H1 (cell line): ENCODE data around the gene ZBTB46. TPM values are rescaled to one million over a fixed set of nuclear protein-coding genes. Genes with fewer than 3 reads are reported as not detected.

ENCODE experiments used
- CTCF ChIA-PET: fragments of 300-600 bp; sonication (Branson Sonifier 250); formaldehyde crosslinking; loops from one replicate; lab custom pipeline; 2021; ENCODE audit not compliant: partially characterized antibody; lab: Charles Lee
- POLR2A ChIA-PET: fragments of 300-600 bp; sonication (Branson Sonifier 250); formaldehyde crosslinking; loops from one replicate; lab custom pipeline; 2021; ENCODE audit warnings: inconsistent platforms; ENCODE audit not compliant: partially characterized antibody; lab: Charles Lee
- DNase-seq, 2 experiments: peaks; one replicate each; pipeline versions ENCODE4 v3.0.0 to v3.0.0-alpha.2; 2010 to 2022; ENCODE audit warnings: low spot score in 2 of 2, low read depth in 1 of 2, mixed read lengths in 1 of 2
- FAIRE-seq: peaks from 2 replicates; lab custom pipeline; 2011; peaks lifted over from hg19 to GRCh38; lab: Jason Lieb, UNC
- H2AFZ ChIP-seq: 2 replicates; pipeline ENCODE4 v1.8.1; 2012; ENCODE audit warnings: low read length, inconsistent platforms
- H2AK5ac ChIP-seq: 2 replicates; pipeline ENCODE4 v1.6.1; 2013; ENCODE audit warnings: low read depth, low read length
- H2BK120ac ChIP-seq: replicated peaks from 2 replicates; pipeline ENCODE3; 2013; ENCODE audit warnings: low read depth, low read length, inconsistent platforms
- H2BK12ac ChIP-seq: 2 replicates; pipeline ENCODE4 v1.6.1; 2013; ENCODE audit warnings: low read depth, low read length
- H2BK15ac ChIP-seq: 2 replicates; pipeline ENCODE4 v1.6.1; 2013; ENCODE audit warnings: low read length
- H2BK20ac ChIP-seq: 2 replicates; pipeline ENCODE4 v1.6.1; 2013; ENCODE audit warnings: low read length
- H2BK5ac ChIP-seq: 2 replicates; pipeline ENCODE4 v1.6.1; 2013; ENCODE audit warnings: low read depth, low read length
- H3K14ac ChIP-seq: 2 replicates; pipeline ENCODE4 v1.6.1; 2013; ENCODE audit warnings: inconsistent platforms; ENCODE audit not compliant: insufficient read length
- H3K18ac ChIP-seq: 2 replicates; pipeline ENCODE4 v1.6.1; 2013; ENCODE audit warnings: low read length; ENCODE audit errors: extremely low read depth
- H3K23ac ChIP-seq: 2 replicates; pipeline ENCODE4 v1.6.1; 2013; ENCODE audit warnings: inconsistent platforms; ENCODE audit not compliant: insufficient read length
- H3K23me2 ChIP-seq: 2 replicates; pipeline ENCODE4 v1.6.1; 2013; ENCODE audit warnings: low read depth, low read length
- H3K27ac ChIP-seq: 2 replicates; pipeline ENCODE4 v1.6.1; 2011; ENCODE audit warnings: low read depth, low read length, inconsistent platforms
- H3K27me3 ChIP-seq, 4 experiments: replicated peaks in 1 of 4; 1 replicate in 1 of 4; 2 replicates in 3 of 4; pipeline versions ENCODE4 v1.6.1 to v1.8.1; 2011 to 2013; ENCODE audit warnings: low read length in 3 of 4, mild to moderate bottlenecking in 3 of 4, inconsistent platforms in 2 of 4, mixed read lengths in 2 of 4, moderate library complexity in 1 of 4; ENCODE audit not compliant: control insufficient read depth in 3 of 4, insufficient read depth in 3 of 4; ENCODE audit errors: extremely low read depth in 1 of 4
- H3K36me3 ChIP-seq, 4 experiments: 2 replicates each; pipeline versions ENCODE4 v1.6.1 to v1.8.1; 2011 to 2013; ENCODE audit warnings: mild to moderate bottlenecking in 4 of 4, low read length in 3 of 4, moderate library complexity in 2 of 4, control low read depth in 1 of 4, inconsistent platforms in 1 of 4; ENCODE audit not compliant: insufficient read depth in 4 of 4, control insufficient read depth in 2 of 4
- H3K4ac ChIP-seq: replicated peaks from 2 replicates; pipeline ENCODE3; 2013; ENCODE audit warnings: low read length, low read depth, mixed read lengths, inconsistent platforms; ENCODE audit not compliant: insufficient read length
- H3K4me1 ChIP-seq, 4 experiments: replicated peaks in 1 of 4; 1 replicate in 1 of 4; 2 replicates in 3 of 4; pipeline versions ENCODE4 v1.6.1 to v1.8.1; 2011 to 2013; ENCODE audit warnings: low read length in 3 of 4, inconsistent platforms in 2 of 4, mixed read lengths in 1 of 4; ENCODE audit not compliant: insufficient read depth in 4 of 4, control insufficient read depth in 3 of 4
- H3K4me2 ChIP-seq, 2 experiments: 2 replicates each; pipeline versions ENCODE4 v1.6.1 to v1.8.1; 2011 to 2013; ENCODE audit warnings: low read depth in 2 of 2, low read length in 2 of 2, control low read depth in 1 of 2, inconsistent platforms in 1 of 2, mild to moderate bottlenecking in 1 of 2; ENCODE audit not compliant: insufficient read depth in 1 of 2
- H3K4me3 ChIP-seq, 4 experiments: fragments of 200-600, 300-600 bp in 1 of 4; sonication (generic), shearing (Covaris generic), sonication (Bioruptor Twin) in 1 of 4; 2 replicates each; pipeline versions ENCODE4 v1.5.1 to v1.8.1; 2011 to 2016; ENCODE audit warnings: low read length in 4 of 4, low read depth in 3 of 4, control low read depth in 2 of 4, inconsistent platforms in 2 of 4, mild to moderate bottlenecking in 2 of 4, mixed read lengths in 1 of 4, moderate library complexity in 1 of 4; ENCODE audit not compliant: insufficient read depth in 2 of 4; ENCODE audit errors: extremely low read depth in 1 of 4
- H3K56ac ChIP-seq: replicated peaks from 2 replicates; pipeline ENCODE3; 2013; ENCODE audit warnings: low read depth, mild to moderate bottlenecking, mixed read lengths, low read length, inconsistent platforms; ENCODE audit not compliant: insufficient read length
- H3K79me1 ChIP-seq: 2 replicates; pipeline ENCODE4 v1.6.1; 2013; ENCODE audit warnings: low read depth, low read length, control low read depth
- H3K79me2 ChIP-seq, 2 experiments: 2 replicates each; pipeline versions ENCODE4 v1.6.1 to v1.8.1; 2012 to 2013; ENCODE audit warnings: low read length in 2 of 2, mild to moderate bottlenecking in 2 of 2, inconsistent platforms in 1 of 2; ENCODE audit not compliant: insufficient read depth in 2 of 2, control insufficient read depth in 1 of 2
- H3K9ac ChIP-seq, 4 experiments: replicated peaks in 1 of 4; 1 replicate in 1 of 4; 2 replicates in 3 of 4; pipeline versions ENCODE4 v1.6.1 to v1.8.1; 2011 to 2013; ENCODE audit warnings: low read depth in 3 of 4, low read length in 3 of 4, control low read depth in 2 of 4, mild to moderate bottlenecking in 2 of 4, moderate library complexity in 2 of 4, inconsistent platforms in 1 of 4; ENCODE audit errors: extremely low read depth in 1 of 4
- H3K9me3 ChIP-seq, 2 experiments: 2 replicates each; pipeline versions ENCODE4 v1.6.1 to v1.8.1; 2012 to 2013; ENCODE audit warnings: mild to moderate bottlenecking in 2 of 2, moderate library complexity in 2 of 2, control low read depth in 1 of 2, inconsistent platforms in 1 of 2, low read depth in 1 of 2, low read length in 1 of 2, mixed read lengths in 1 of 2; ENCODE audit not compliant: insufficient read depth in 2 of 2
- H4K20me1 ChIP-seq, 2 experiments: replicated peaks in 1 of 2; 2 replicates each; pipeline versions ENCODE3 to v1.8.1; 2011 to 2013; ENCODE audit warnings: inconsistent platforms in 2 of 2, low read length in 2 of 2, mild to moderate bottlenecking in 1 of 2; ENCODE audit not compliant: insufficient read depth in 2 of 2, control insufficient read depth in 1 of 2
- H4K5ac ChIP-seq: 2 replicates; pipeline ENCODE4 v1.6.1; 2013; ENCODE audit warnings: low read length, low read depth, mixed read lengths, inconsistent platforms; ENCODE audit not compliant: insufficient read length
- H4K8ac ChIP-seq: 2 replicates; pipeline ENCODE4 v1.8.0; 2013; ENCODE audit warnings: mild to moderate bottlenecking, moderate library complexity, low read length, inconsistent platforms; ENCODE audit not compliant: insufficient read depth; ENCODE audit errors: extremely low read depth
- H4K91ac ChIP-seq: replicated peaks from 2 replicates; pipeline ENCODE3; 2013; ENCODE audit warnings: low read length, mixed read lengths, inconsistent platforms; ENCODE audit not compliant: insufficient read length
- EGR1 ChIP-seq: IDR thresholded peaks from 2 replicates; pipeline ENCODE4 v1.6.1; 2011; ENCODE audit warnings: low read depth, low read length, borderline replicate concordance
- FOSL1 ChIP-seq: IDR thresholded peaks from 2 replicates; pipeline ENCODE4 v1.6.1; 2011; ENCODE audit warnings: mild to moderate bottlenecking, low read depth, low read length, moderate library complexity; ENCODE audit not compliant: insufficient read depth
- GABPA ChIP-seq: IDR thresholded peaks from 2 replicates; pipeline ENCODE4 v1.6.1; 2011; ENCODE audit warnings: mild to moderate bottlenecking, low read length, moderate library complexity, borderline replicate concordance; ENCODE audit not compliant: insufficient read depth
- KDM4A ChIP-seq: IDR thresholded peaks from one replicate; pipeline ENCODE4 v1.7.1; 2012; ENCODE audit warnings: low read depth, mild to moderate bottlenecking, moderate library complexity, low read length, inconsistent platforms; ENCODE audit not compliant: severe bottlenecking
- NANOG ChIP-seq: IDR thresholded peaks from 2 replicates; pipeline ENCODE4 v1.6.1; 2011; ENCODE audit warnings: low read length, low read depth, mild to moderate bottlenecking, inconsistent platforms; ENCODE audit not compliant: insufficient read depth, poor library complexity, severe bottlenecking
- POU5F1 ChIP-seq: IDR thresholded peaks from 2 replicates; pipeline ENCODE4 v1.6.1; 2011; ENCODE audit warnings: low read depth, mild to moderate bottlenecking, low read length, moderate library complexity
- RAD21 ChIP-seq, 2 experiments: IDR thresholded peaks in 1 of 2; conservative IDR thresholded peaks in 1 of 2; 2 replicates each; pipeline ENCODE4 v1.6.1; 2011; ENCODE audit warnings: low read depth in 2 of 2, low read length in 2 of 2, improper control_type of control experiment in 1 of 2, inconsistent platforms in 1 of 2, mild to moderate bottlenecking in 1 of 2, moderate library complexity in 1 of 2
- SRF ChIP-seq: IDR thresholded peaks from 2 replicates; pipeline ENCODE4 v1.6.1; 2011; ENCODE audit warnings: mild to moderate bottlenecking, low read depth, low read length, moderate library complexity
- SUZ12 ChIP-seq: fragments of 200-600 bp; sonication (generic); IDR thresholded peaks from 2 replicates; pipeline ENCODE4 v1.6.1; 2012; ENCODE audit warnings: mild to moderate bottlenecking, inconsistent platforms, low read length, moderate library complexity, mixed read lengths
- TAF7 ChIP-seq: optimal IDR thresholded peaks from 2 replicates; pipeline ENCODE3; 2011; ENCODE audit warnings: low read depth, mild to moderate bottlenecking, inconsistent platforms, low read length, moderate library complexity, borderline replicate concordance
- TCF12 ChIP-seq: IDR thresholded peaks from 2 replicates; pipeline ENCODE4 v1.6.1; 2011; ENCODE audit warnings: low read depth, mild to moderate bottlenecking, low read length
- WGBS, 2 experiments: shearing (Covaris generic) in 1 of 2; methylation state at CpG; one replicate each; pipeline versions ENCODE4 v1.1.6 to v1.1.7; 2013 to 2015; ENCODE audit warnings: low lambda C conversion rate in 2 of 2, mixed read lengths in 2 of 2, inconsistent platforms in 1 of 2, low coverage in 1 of 2, missing lambda C conversion rate in 1 of 2; ENCODE audit not compliant: insufficient replicate concordance in 2 of 2, insufficient coverage in 1 of 2, insufficient read length in 1 of 2; ENCODE audit errors: extremely low coverage in 1 of 2, missing lambda C conversion rate in 1 of 2; 5-methylcytosine and 5-hydroxymethylcytosine counted together
- polyA plus RNA-seq, 7 experiments: library from polyadenylated mRNA; depleted of rRNA in 3 of 7; stranded (reverse) in 5 of 7; unstranded in 2 of 7; fragments of >200 nt in 5 of 7; fragments of 200-250 nt in 2 of 7; gene quantifications; 1 replicate in 5 of 7; 2 replicates in 1 of 7; 4 replicates in 1 of 7; pipeline versions ENCODE4 v1.2.1 to v1.2.3, GENCODE V29; 2011 to 2013; ENCODE audit warnings: missing spikeins in 2 of 7, mixed read lengths in 2 of 7
- total RNA-seq: library from RNA; stranded (reverse); fragmentation: NEBNext Ultra II Directional; extraction: Animal tissue kit (Norgen Biotek cat#: 25700); gene quantifications from 2 replicates; pipeline ENCODE4 v1.2.1, GENCODE V29; 2021
- TF ChIP-seq, protein P1 (sequence below): IDR thresholded peaks from 2 replicates; pipeline ENCODE4 v1.6.1; 2012; ENCODE audit warnings: inconsistent platforms

Gene ZBTB46
- total and polyA plus RNA-seq, 2 of the 8 experiments (the other 6 are each of a cell fraction or from before 2014, with no cell fraction given): 6.4 to 22.4 TPM

DNA sequence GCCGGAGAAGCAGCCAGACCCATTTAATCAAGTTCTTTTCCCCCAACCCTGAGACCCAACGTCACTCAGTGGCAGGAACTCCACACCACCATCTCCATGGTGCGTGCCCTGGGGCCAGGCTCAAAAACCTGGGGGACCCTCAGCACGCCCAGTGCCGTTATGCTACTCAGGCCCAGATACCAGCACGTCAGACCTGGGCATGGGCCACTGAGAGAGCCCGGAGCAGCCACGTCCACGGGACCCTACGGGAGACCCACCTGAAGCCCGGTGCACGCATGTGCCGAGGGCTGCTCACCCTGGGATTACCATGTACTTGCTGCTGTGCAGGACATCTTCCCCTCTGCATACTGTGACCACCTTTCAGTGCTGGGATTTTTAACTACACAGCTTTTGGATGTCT lies 77.7 kb downstream of the ZBTB46 start:
- H3K36me3 ChIP-seq: no peaks in the 10 kb centered on the region; a peak in 1 of 8 replicates
- H2AK5ac ChIP-seq: no peak overlapping the region; the same call in 1 of the 2 replicates
- no peak overlapping the region for H2BK15ac ChIP-seq
- no peaks in the 10 kb centered on the region for H3K27me3 ChIP-seq
- DNase-seq (no peak), FAIRE-seq (no peak)
- no peaks in the 10 kb centered on the region for H3K9me3 ChIP-seq
- POLR2A ChIA-PET: interaction anchor here (1.0 to 2.3 kb wide), 3 partner anchors 9 to 57 kb away, joined by 3 to 5 read pairs (median 3); partner anchors contain the start of gene TNFRSF6B
- no peak overlapping the region for H3K56ac ChIP-seq
- H2BK12ac ChIP-seq: no peak overlapping the region
- peaks cover 0 to 2% of the 10 kb centered on the region in 2 experiments for H4K20me1 ChIP-seq
- TF ChIP-seq TAF7 (no peak), POU5F1 (no peak), KDM4A (no peak), NANOG (no peak), EGR1 (no peak), GABPA (no peak), SRF (no peak), SUZ12 (no peak), TCF12 (no peak), RAD21 (IDR thresholded peaks at IDR 0.05 in 1 of 2, conservative IDR thresholded peaks at IDR 0.05 in 1 of 2; ENCODE audit: low read depth in 2 of 2, low read length in 2 of 2) (no peak), FOSL1 (no peak)
- TF ChIP-seq, protein P1, sequence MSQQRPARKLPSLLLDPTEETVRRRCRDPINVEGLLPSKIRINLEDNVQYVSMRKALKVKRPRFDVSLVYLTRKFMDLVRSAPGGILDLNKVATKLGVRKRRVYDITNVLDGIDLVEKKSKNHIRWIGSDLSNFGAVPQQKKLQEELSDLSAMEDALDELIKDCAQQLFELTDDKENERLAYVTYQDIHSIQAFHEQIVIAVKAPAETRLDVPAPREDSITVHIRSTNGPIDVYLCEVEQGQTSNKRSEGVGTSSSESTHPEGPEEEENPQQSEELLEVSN: no peak
- no peak overlapping the region for H3K14ac ChIP-seq
- CTCF ChIA-PET: interaction anchor here (0.7 to 4.4 kb wide), 5 partner anchors 14 to 220 kb away, joined by 3 to 17 read pairs (median 3); partner anchors contain the start of gene SLC2A4RG
- no peak overlapping the region for H2BK5ac ChIP-seq
- H3K18ac ChIP-seq: no peak overlapping the region
- no peak overlapping the region for H4K91ac ChIP-seq
- peak overlapping the region; percentile 38; the same call in 1 of the 2 replicates for H4K8ac ChIP-seq
- H3K4me2 ChIP-seq: no peak overlapping the region
- no peak overlapping the region for H2AFZ ChIP-seq
- no peak overlapping the region for H2BK20ac ChIP-seq
- H4K5ac ChIP-seq: no peak overlapping the region
- H3K27ac ChIP-seq: no peak overlapping the region
- H3K79me1 ChIP-seq: no peaks in the 10 kb centered on the region; the same call in 1 of the 2 replicates
- no peaks in the 10 kb centered on the region for H3K79me2 ChIP-seq
- peaks cover 0 to 16% (median 4%) of the 10 kb centered on the region in 4 experiments; a peak in 6 of 7 replicates for H3K4me1 ChIP-seq
- no peak overlapping the region for H3K9ac ChIP-seq
- no peak overlapping the region for H3K4ac ChIP-seq
- no peaks in the 10 kb centered on the region for H3K23me2 ChIP-seq
- no peak overlapping the region for H3K23ac ChIP-seq
- H2BK120ac ChIP-seq: no peak overlapping the region
- no peak overlapping the region for H3K4me3 ChIP-seq
- 94% methylated on average over 13 of the region's 13 CpGs; no CpG with 5 or more reads in 1 of the 2 experiments for WGBS, 2 experiments
